CD4-positive, CD25-positive, alpha-beta regulatory T cell (primary cell): ENCODE results near the gene GIT2. TPM values are rescaled to one million over a fixed set of nuclear protein-coding genes. Genes with fewer than 3 reads are reported as not detected.

Experiments
- ATAC-seq, 2 donors: fragments of 150-1000 bp; cut with Tn5 transposase; one replicate each; pipeline ENCODE4 v1.10.0; 2021; ENCODE audit warnings: low read depth in 2 of 2, moderate number of reproducible peaks in 2 of 2, moderate library complexity in 1 of 2
- DNase-seq, 3 donors: peaks; one replicate each; pipeline versions ENCODE4 v3.0.0 to v3.0.0-alpha.2; 2012 to 2022; ENCODE audit warnings: mixed read lengths in 1 of 3
- H3K27ac ChIP-seq: one replicate; pipeline ENCODE4 v1.7.0; 2013; ENCODE audit warnings: mild to moderate bottlenecking, low read length; ENCODE audit not compliant: insufficient read depth, poor library complexity, severe bottlenecking
- H3K27me3 ChIP-seq: one replicate; pipeline ENCODE4 v1.7.0; 2013; ENCODE audit warnings: low read length; ENCODE audit not compliant: control insufficient read depth, insufficient read depth
- H3K36me3 ChIP-seq: one replicate; pipeline ENCODE4 v1.7.0; 2013; ENCODE audit warnings: mild to moderate bottlenecking, low read length, moderate library complexity; ENCODE audit not compliant: control insufficient read depth, insufficient read depth
- H3K4me1 ChIP-seq: 2 replicates; pipeline ENCODE4 v1.7.0; 2013; ENCODE audit warnings: mild to moderate bottlenecking, low read length; ENCODE audit not compliant: insufficient read depth, control insufficient read depth, poor library complexity, severe bottlenecking
- H3K4me3 ChIP-seq: one replicate; pipeline ENCODE4 v1.7.0; 2013; ENCODE audit warnings: low read depth, mild to moderate bottlenecking, low read length, moderate library complexity
- H3K9me3 ChIP-seq, 2 experiments: 1 replicate in 1 of 2; 2 replicates in 1 of 2; pipeline ENCODE4 v1.7.0; 2013; ENCODE audit warnings: low read length in 2 of 2, mild to moderate bottlenecking in 1 of 2, moderate library complexity in 1 of 2; ENCODE audit not compliant: control insufficient read depth in 2 of 2
- H3K27ac Mint-ChIP-seq, 3 donors: one replicate each; pipeline ENCODE4 v1.8.0; 2020 to 2022; ENCODE audit warnings: mild to moderate bottlenecking in 3 of 3, mixed read lengths in 3 of 3, moderate library complexity in 2 of 3
- H3K27me3 Mint-ChIP-seq: one replicate; pipeline ENCODE4 v1.8.0; 2022; ENCODE audit warnings: mild to moderate bottlenecking, mixed read lengths
- H3K36me3 Mint-ChIP-seq: one replicate; pipeline ENCODE4 v1.8.0; 2020; ENCODE audit warnings: mixed read lengths
- H3K4me1 Mint-ChIP-seq, 4 donors: one replicate each; pipeline ENCODE4 v1.8.0; 2020 to 2022; ENCODE audit warnings: mixed read lengths in 4 of 4, mild to moderate bottlenecking in 1 of 4
- H3K4me3 Mint-ChIP-seq, 4 donors: one replicate each; pipeline ENCODE4 v1.8.0; 2020 to 2022; ENCODE audit warnings: mild to moderate bottlenecking in 4 of 4, mixed read lengths in 4 of 4, moderate library complexity in 3 of 4
- H3K9me3 Mint-ChIP-seq, 7 donors: one replicate each; pipeline ENCODE4 v1.8.0; 2020 to 2022; ENCODE audit warnings: mixed read lengths in 7 of 7, mild to moderate bottlenecking in 3 of 7, moderate library complexity in 2 of 7
- polyA plus RNA-seq, 4 donors: library from polyadenylated mRNA; unstranded; fragments of 300-500 nt; fragmentation: Illumina TruSeq; gene quantifications; one replicate each; pipeline ENCODE4 v1.2.3, GENCODE V29; 2021
- total RNA-seq: library from RNA; stranded (reverse); gene quantifications from one replicate; pipeline ENCODE4 v1.2.3, GENCODE V29; 2022

GIT2 gene
- total and polyA plus RNA-seq, 5 donors from 2014 or later = 79.0 to 95.3 (median 81.7) TPM

- Mint-ChIP-seq H3K4me3 (no peak overlapping the region), H3K4me1 (peaks cover 0 to 6% (median 2%) of the 10 kb centered on the region in 4 donors), H3K27ac (no peak overlapping the region), H3K9me3 (no peaks in the 10 kb centered on the region), H3K36me3 (peaks cover 58% of the 10 kb centered on the region), H3K27me3 (no peaks in the 10 kb centered on the region)
- no peak for DNase-seq
- Histone ChIP-seq H3K36me3 (peaks cover 91% of the 10 kb centered on the region), H3K27me3 (no peaks in the 10 kb centered on the region), H3K4me1 (no peaks in the 10 kb centered on the region), H3K27ac (no peak overlapping the region), H3K9me3 (no peaks in the 10 kb centered on the region), H3K4me3 (no peak overlapping the region)
- ATAC-seq = no peak
Observed at GRCh38 chr12:109914461-109914860, 81.7 kb downstream of the GIT2 start.

GRCh38 chr12:109912855-109913321, 83.3 kb downstream of the GIT2 start:
- H3K27me3 Mint-ChIP-seq = no peaks in the 10 kb centered on the region
- H3K4me3 ChIP-seq = no peak overlapping the region
- H3K4me1 ChIP-seq = no peaks in the 10 kb centered on the region
- ATAC-seq (no peak), DNase-seq (no peak)
- H3K36me3 Mint-ChIP-seq = peaks cover 65% of the 10 kb centered on the region
- peaks cover 0 to 6% (median 1%) of the 10 kb centered on the region in 4 donors for H3K4me1 Mint-ChIP-seq
- H3K27me3 ChIP-seq = no peaks in the 10 kb centered on the region
- no peaks in the 10 kb centered on the region for H3K9me3 Mint-ChIP-seq
- H3K9me3 ChIP-seq = no peaks in the 10 kb centered on the region
- peak overlapping the region in 1 of 3 donors; percentile 59 for H3K27ac Mint-ChIP-seq
- H3K27ac ChIP-seq = no peak overlapping the region
- peaks cover 85% of the 10 kb centered on the region for H3K36me3 ChIP-seq
- no peak overlapping the region for H3K4me3 Mint-ChIP-seq

GRCh38 chr12:109910969-109911348, 85.2 kb downstream of the GIT2 start:
- no peaks in the 10 kb centered on the region for H3K9me3 ChIP-seq
- no peaks in the 10 kb centered on the region for H3K27me3 ChIP-seq
- Mint-ChIP-seq H3K9me3 (no peaks in the 10 kb centered on the region), H3K27me3 (no peaks in the 10 kb centered on the region), H3K36me3 (peaks cover 61% of the 10 kb centered on the region), H3K27ac (peak overlapping the region in 1 of 3 donors; percentile 76), H3K4me3 (peak overlapping the region in 1 of 4 donors; percentile 6), H3K4me1 (peaks cover 0 to 6% (median 1%) of the 10 kb centered on the region in 4 donors)
- H3K4me1 ChIP-seq = no peaks in the 10 kb centered on the region
- H3K27ac ChIP-seq = no peak overlapping the region
- peaks cover 87% of the 10 kb centered on the region for H3K36me3 ChIP-seq
- ATAC-seq (no peak), DNase-seq (peak in 1 of 3 donors; percentile 36)
- no peak overlapping the region for H3K4me3 ChIP-seq

- DNase-seq (no peak), ATAC-seq (no peak)
- Mint-ChIP-seq H3K4me3 (peak overlapping the region in 1 of 4 donors; percentile 6), H3K36me3 (peaks cover 65% of the 10 kb centered on the region), H3K27me3 (no peaks in the 10 kb centered on the region), H3K9me3 (no peaks in the 10 kb centered on the region), H3K27ac (peak overlapping the region in 1 of 3 donors; percentile 76), H3K4me1 (peaks cover 0 to 6% (median 1%) of the 10 kb centered on the region in 4 donors)
- Histone ChIP-seq H3K36me3 (peaks cover 87% of the 10 kb centered on the region), H3K4me1 (no peaks in the 10 kb centered on the region), H3K9me3 (no peaks in the 10 kb centered on the region), H3K4me3 (no peak overlapping the region), H3K27me3 (no peaks in the 10 kb centered on the region), H3K27ac (no peak overlapping the region)
Observed at GRCh38 chr12:109910254-109910968, 85.8 kb downstream of the GIT2 start.

- no peak overlapping the region for H3K27ac ChIP-seq
- peaks cover 6 to 19% (median 14%) of the 10 kb centered on the region in 4 donors for H3K4me1 Mint-ChIP-seq
- H3K9me3 ChIP-seq = no peaks in the 10 kb centered on the region
- DNase-seq (no peak), ATAC-seq (no peak)
- H3K36me3 ChIP-seq = peaks cover 69% of the 10 kb centered on the region
- H3K4me3 ChIP-seq = no peak overlapping the region
- no peaks in the 10 kb centered on the region for H3K9me3 Mint-ChIP-seq
- H3K27me3 ChIP-seq = no peaks in the 10 kb centered on the region
- H3K4me3 Mint-ChIP-seq = peak overlapping the region in 1 of 4 donors; percentile 7
- peaks cover 19% of the 10 kb centered on the region for H3K4me1 ChIP-seq
- peaks cover 46% of the 10 kb centered on the region for H3K36me3 Mint-ChIP-seq
- H3K27me3 Mint-ChIP-seq = no peaks in the 10 kb centered on the region
- peak overlapping the region in 2 of 3 donors; percentile 36 to 88 for H3K27ac Mint-ChIP-seq
Observed at GRCh38 chr12:109905301-109905700, 90.9 kb downstream of the GIT2 start.

DNA sequence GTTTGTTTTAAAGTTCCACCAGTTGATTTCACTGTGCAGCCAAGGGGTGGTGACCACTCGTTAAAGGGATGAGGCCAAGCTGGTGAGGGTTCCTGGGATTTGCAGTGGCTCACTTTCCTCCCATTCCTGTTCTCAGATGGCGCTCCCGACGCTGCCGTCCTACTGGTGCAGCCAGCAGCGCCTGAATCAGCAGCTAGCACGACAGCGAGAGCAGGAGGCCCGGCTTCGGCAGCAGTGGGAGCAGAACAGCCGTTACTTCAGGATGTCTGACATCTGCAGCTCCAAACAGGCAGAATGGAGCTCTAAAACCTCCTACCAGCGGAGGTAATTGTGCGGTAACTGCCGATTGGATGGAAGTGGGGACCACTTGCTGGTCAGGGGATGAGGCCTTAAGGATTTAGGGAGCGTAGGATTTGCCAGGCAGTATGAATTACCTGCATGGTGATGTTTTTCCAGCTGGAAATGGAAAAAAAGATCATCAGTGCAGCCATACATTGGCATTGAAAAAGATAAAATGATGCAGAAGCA, 93.2 kb downstream of the GIT2 start:
- no peaks in the 10 kb centered on the region for H3K27me3 ChIP-seq
- no peaks in the 10 kb centered on the region for H3K9me3 ChIP-seq
- Mint-ChIP-seq H3K27me3 (no peaks in the 10 kb centered on the region), H3K4me1 (peaks cover 11 to 34% (median 17%) of the 10 kb centered on the region in 4 donors), H3K9me3 (no peaks in the 10 kb centered on the region), H3K36me3 (peaks cover 39% of the 10 kb centered on the region), H3K4me3 (no peak overlapping the region), H3K27ac (peak overlapping the region in 1 of 3 donors; percentile 31)
- peaks cover 54% of the 10 kb centered on the region for H3K36me3 ChIP-seq
- peaks cover 26% of the 10 kb centered on the region for H3K4me1 ChIP-seq
- DNase-seq (no peak), ATAC-seq (no peak)
- no peak overlapping the region for H3K27ac ChIP-seq
- no peak overlapping the region for H3K4me3 ChIP-seq

DNA sequence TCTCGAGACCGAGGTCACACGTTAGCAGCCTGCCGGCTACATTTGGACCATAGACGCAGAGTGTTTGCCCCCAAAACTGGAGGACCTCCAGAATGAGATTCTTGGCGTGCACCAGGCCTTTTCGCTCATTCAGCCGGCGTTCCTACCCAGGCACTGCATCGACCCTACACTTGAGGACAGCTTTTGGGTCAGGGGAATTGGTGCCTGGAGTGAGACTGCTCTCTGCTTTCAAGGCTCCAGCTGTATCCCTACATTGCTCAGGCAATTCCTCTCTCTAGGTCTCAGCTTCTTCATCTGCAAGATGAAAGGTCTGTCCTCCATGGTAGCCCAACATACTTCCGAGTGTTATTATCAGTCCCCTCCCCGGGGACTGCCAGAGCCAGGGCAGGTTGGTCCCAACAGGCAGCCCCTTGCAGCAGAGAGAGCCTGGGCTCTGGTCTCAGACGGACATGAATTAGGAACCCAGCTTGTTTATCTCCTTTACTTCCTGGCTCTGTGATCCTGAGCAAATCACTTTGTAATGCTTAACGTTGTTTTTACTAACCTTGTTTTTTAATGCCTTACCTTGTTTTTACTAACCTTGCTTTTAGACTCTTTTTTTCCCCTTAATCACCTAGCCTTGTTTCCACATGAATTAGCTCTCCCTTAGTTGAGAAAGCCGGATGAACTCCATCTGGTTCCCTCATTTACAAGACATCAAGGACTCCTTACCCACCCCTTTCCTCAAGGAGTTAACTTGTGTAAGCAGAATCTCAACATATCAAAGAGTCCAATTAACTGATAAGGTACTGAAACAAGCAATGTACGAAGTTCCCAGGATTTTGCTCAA, 95.2 kb downstream of the GIT2 start:
- Mint-ChIP-seq H3K36me3 (peaks cover 22% of the 10 kb centered on the region), H3K4me1 (peaks cover 11 to 38% (median 17%) of the 10 kb centered on the region in 4 donors), H3K27ac (peak overlapping the region; percentile 76 to 99 (median 98)), H3K9me3 (no peaks in the 10 kb centered on the region), H3K4me3 (peak overlapping the region; percentile 80 to 98 (median 96)), H3K27me3 (no peaks in the 10 kb centered on the region)
- Histone ChIP-seq H3K4me3 (peak overlapping the region; percentile 92), H3K4me1 (peaks cover 26% of the 10 kb centered on the region), H3K9me3 (no peaks in the 10 kb centered on the region), H3K36me3 (peaks cover 34% of the 10 kb centered on the region), H3K27me3 (no peaks in the 10 kb centered on the region), H3K27ac (peak overlapping the region; percentile 65)
- ATAC-seq (peak; percentile 9 to 12), DNase-seq (peak in 2 of 3 donors; percentile 5 to 38)
